ENCODE data around the gene SLC4A1AP.
A peak's percentile ranks its signal among the peaks of the same experiment; 100 is the strongest.
"Not testable (repeated sequence)": the region's sequence is repeated elsewhere in the genome, so short reads cannot be mapped to it uniquely, and the experiment has no call there.

The SLC4A1AP gene

DNA sequence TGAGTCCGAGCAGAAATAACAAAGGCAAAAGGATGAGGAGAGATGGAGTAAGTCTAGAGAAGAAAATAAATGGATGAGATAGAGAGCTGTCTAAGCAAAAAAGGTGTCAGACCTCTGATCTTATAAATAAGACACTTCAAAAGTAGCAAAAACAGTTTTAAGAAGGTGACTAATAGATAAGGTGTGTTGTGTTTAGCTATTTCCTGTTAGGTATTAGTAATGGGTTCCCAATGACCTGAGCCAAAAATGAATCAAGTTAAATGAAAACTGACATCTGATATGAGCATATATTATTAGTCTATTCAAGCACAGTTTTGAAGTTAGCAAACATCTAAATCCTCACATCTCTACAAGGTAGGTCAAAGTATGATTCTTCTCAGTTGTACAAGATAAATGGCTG is 10.9 kb upstream of the SLC4A1AP start:
- no peak for DNase-seq

DNA sequence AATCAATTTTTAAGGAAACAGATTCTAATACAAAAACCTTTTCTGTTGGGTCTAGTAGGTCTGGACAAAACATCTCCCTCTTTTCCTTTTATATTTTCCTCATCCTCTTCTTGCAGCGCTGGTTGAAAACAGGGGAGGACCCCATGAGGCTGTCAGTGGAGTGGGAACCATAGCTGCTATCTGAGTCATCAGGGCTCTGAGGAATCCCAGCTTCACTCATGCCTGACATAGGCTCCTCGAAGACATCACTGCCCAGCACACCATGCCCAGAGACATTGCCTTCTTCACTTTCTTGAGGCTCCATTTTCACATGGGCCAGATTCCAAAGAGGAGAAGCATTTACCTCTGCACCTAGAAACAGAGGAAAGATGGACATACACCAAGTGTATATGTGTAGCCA is 10.3 kb upstream of the SLC4A1AP start:
- DNase-seq: no peak

DNA sequence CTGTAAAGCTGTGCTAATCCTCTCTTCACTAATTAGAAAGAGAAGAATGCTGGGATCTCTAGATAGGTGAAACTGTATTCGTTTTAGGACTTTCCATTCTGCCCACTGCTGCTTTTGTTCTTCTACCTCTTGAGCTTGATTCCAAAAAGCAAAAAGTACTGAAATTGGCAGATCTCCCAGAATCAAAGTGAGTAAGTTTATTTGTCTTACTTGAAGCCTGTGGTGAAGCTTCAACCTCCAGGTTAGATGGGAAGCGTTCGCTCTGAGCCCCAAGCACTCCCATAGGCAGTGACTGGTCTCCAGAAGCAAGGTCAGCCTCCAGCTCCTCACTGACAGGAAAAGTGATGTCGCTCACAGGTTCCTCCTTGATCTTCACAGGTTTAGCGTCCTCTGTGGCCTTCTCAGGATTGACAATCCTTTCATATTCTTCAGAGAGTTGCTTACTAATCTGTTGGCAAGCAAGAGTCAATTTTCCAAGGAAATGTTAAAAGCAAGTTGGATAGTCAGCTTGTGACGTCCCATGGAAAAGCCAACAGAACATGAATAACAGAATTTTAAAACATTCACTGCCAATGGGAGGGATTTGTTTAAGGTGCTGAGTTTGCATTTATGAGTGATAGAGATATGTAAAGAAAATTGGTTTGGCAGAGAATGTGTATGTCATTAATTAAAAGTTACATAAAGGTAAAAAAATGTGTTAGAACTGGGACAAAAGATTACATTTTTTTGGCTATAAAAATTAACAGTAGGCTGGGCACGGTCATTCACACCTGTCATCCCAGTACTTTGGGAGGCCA is 8.3 kb upstream of the SLC4A1AP start:
- DNase-seq: no peak

DNA sequence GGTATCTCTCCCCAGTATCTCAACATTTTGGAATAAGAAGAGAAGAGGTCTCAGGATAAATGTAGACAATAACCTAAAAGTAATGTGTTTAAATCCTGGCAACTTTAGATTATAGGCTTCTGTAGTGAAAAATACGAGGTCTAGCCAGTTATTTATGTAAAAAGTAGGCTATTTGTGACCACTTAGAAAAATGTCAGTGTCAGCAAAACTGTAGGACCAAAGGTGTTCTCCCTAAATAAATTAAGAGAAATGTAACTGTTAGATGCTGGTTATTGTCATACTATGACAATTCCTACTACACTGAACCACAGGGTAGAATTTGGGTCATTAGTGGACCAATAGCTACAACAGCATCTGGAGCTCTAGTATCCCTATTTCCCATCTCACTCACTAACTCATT is 2.3 kb upstream of the SLC4A1AP start:
- no peak for DNase-seq

DNA sequence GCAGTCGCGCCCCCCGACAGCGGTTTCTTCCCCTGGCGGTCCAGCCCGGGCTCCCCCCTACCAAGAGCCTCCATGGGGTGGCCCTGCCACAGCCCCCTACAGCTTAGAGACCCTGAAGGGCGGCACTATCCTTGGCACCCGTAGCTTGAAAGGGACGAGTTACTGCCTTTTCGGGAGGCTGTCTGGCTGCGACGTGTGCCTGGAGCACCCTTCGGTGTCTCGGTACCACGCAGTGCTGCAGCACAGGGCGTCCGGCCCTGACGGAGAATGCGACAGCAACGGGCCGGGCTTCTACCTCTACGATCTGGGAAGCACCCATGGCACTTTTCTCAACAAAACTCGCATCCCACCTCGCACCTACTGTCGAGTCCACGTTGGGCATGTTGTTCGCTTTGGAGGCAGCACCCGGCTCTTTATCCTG is 475 bp downstream of the SLC4A1AP start:
- peak in 1 of 2 experiments; percentile 5 for DNase-seq

DNA sequence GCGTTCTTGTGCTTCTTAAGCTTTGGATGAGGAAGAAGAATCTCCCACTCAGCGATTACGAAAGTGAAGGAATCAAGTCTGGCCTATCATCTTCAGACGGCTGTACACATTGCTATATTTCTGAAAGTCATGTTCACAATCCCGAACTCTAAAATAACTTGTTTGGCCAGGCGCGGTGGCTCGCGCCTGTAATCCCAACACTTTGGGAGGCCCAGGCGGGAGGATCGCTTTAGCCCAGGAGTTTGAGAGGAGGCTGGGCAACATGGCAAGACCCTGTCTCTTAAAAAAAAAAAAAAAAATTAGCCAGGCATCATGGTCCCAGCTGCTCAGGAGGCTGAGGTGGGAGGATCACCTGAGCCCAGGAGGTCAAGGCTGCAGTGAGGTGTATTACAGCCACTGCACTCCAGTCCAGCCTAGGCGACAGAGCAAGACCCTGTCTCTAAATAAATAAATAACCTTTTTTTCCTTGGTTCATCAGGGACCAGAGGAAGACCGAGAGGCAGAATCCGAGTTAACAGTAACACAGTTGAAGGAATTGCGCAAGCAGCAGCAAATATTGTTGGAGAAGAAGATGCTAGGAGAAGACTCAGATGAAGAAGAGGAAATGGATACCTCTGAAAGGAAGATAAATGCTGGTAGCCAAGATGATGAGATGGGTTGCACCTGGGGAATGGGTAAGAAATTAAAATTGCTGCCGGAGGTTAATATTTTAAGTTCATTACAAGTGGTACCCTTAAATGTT is 1.1 kb downstream of the SLC4A1AP start:
- DNase-seq: no peak

DNA sequence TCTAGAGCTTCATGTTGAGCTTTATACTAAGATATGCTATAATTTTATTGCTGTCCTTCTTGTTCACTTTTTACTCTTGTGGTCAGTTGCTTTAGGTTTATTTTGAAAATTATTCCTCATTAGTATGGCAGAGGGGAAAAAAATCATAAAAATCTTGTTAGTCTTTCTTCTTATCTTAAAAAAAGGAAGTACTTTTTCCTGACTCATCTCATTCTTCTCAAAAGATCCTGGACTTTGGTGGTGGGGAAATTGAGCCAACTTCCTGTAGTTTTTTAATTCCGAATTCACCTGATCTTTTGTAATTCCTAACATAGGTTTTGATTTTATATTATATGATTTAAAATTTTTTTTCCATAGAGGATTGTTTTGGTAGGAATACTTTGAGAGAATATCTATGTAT is 3.8 kb downstream of the SLC4A1AP start:
- DNase-seq: no peak

DNA sequence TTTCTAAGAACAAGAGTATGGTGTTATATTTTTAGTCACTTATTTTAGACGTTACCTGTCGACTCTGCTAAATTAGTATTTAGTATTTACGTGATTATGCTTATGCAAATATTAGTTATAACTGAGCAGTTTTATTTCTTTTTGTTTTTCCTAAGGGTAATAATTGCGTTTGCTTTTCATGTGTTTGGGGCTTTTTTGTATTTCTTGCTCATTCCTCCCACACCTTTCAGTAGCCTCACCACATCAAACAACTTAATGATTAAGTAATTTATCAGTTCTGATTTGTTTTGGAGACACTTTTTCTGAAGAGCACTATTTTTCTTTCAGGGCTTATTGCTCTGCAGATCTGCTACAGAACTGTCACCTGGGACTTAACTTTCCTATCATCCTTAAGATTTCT is 7.5 kb downstream of the SLC4A1AP start:
- DNase-seq: no peak

DNA sequence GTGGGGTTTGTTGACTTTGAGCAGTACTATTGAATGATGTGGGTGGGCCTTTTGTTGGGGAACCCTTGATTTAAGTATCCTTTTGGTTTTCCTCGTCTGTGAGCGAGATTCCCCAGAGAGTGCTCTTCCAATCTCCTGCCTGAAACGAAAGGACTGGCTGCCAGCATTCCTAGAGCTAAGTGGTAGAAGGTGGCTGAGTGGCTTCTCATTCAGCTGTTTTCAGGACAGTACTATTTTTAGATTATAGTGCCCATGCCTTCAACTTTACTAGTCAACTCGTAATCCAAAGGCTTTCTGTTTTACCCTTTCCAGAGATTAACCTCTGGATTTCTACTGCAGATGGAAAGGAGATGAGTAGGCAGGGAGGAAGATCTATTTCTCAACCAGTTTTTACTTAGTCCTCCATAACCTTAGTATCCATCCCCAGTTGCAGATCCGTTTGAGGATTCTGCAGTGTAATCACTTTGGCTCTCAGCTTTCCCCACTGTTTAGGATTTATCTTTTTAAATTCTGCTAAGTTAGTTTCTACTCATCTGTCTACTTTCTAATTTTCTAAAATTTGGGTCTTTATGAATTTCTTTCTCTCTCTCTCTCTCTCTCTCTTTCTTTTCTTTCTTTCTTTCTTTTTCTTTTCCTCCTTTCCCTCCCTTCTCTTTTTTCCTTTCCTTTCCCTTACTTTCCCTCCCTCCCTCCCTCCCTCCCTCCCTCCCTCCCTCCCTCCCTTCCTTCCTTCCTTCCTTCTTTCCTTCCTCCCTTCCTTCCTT is 9.2 kb downstream of the SLC4A1AP start:
- no peak for DNase-seq

DNA sequence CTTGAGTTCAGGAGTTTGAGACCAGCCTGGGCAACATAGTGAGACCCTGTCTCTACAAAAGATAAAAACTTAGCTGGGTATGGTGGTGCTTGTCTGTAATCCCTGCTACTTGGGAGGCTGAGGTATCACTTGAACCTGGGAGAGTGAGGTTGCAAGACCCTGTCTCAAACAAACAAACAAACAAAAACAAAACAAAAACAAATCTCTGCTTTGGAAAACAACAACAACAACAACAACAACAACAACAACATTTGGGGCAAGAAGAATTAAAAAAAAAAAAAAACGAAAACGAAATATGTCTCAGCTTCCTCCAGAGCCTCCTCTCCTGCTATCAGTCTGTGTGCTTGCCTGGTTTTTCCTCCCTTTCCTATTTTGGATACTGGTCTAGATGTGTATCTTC is 16.9 kb downstream of the SLC4A1AP start:
- no peak for DNase-seq

DNA sequence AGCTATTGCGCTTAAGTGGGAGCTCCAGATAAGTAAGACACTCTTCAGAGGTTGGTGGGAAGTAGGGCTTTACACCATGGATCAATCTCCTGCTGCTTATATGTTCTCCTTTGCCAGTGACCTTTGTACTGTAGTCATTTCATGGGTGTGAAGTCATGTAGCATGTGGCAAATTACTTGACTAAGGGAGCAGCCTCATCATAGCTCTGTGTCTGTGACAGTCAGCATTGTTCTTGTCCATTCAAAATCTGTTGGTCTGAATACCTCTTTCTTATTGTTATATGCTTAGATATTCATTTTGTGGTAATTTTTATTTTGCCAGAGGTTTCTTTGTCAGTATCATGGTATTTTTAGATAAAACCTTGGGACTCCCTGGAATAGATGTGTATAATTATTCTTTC is 18.2 kb downstream of the SLC4A1AP start:
- DNase-seq: no peak

DNA sequence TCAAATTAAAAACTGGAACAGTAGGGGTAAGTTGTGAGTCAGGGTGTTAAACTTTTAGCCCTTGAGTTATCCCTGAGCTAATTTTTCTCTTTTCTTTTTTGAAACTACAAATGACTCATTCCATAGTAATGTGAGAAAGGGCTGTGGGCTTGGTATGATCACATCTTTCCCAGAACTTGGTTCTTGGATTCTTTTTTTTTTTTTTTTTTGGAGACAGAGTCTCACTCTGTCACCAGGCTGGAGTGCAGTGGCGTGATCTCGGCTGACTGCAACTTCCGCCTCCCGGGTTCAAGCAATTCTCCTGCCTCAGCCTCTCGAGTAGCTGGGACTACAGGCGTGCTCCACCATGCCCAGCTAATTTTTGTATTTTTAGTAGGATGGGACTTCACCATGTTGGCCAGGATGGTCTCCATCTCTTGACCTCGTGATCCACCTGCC is 18.7 kb downstream of the SLC4A1AP start:
- DNase-seq: not testable (repeated sequence)

DNA sequence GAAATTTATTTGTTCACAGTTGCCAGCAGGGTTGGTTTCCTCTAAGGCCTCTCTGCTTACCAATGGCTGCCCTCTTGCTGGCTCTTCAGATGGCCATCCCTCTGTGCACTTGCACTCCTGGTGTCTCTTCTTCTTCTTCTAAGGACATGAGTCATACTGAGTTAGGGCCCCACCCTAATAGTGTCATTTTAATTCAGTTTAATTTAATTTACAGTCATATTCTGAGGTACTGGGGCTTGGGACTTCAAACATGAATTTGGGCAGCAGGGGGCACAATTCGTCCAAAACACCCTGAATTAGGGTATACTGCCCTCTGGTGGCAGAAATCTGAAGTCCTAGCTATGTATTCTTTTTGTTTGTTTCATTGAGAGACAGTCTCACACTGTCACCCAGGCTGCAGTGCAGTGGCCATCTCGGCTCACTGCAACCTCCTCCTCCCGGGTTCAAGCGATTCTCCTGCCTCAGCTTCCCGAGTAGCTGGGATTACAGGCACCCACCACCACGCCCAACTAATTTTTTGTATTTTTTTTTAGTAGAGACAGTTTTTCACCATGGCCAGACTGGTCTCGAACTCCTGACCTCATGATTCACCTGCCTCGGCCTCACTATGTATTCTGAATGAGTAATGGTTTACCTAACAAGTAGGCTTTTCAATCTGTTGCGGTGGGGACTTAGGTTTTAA is 19.8 kb downstream of the SLC4A1AP start:
- peak; percentile 73 to 74 for DNase-seq

DNA sequence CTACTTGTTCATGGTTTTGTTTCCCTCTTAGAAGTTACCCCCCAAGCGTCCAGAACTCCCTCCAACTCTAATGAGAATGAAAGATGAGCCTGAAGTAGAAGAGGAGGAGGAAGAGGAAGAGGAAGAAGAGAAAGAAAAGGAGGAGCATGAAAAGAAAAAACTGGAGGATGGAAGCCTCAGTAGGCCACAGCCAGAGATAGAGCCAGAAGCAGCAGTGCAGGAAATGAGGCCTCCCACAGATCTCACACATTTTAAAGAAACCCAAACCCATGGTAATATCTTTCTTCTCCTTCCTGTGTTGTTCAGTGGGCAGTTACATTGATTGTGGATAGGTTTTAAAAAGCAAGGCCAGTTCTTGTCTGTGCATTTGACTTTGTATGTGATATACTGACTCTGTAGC is 21.3 kb downstream of the SLC4A1AP start:
- not testable (repeated sequence) for DNase-seq

DNA sequence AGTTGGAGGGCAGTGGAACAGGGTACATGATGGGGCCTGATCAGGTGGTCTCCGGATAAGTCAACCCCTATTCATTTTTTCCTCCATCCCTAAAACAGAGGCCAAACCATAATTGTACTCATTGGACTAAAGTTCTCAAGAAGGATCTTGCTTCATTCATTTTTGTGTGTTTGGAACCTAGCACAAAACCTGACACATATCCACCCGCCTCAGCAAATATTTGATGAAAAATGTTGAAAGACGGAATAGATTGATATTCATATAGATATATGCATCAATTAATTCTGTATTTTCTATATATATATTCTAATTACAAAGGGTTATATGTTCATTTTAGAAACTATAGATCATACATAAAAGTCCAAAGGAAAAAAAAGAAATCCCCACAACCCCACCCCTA is 21.9 kb downstream of the SLC4A1AP start:
- DNase-seq: no peak

DNA sequence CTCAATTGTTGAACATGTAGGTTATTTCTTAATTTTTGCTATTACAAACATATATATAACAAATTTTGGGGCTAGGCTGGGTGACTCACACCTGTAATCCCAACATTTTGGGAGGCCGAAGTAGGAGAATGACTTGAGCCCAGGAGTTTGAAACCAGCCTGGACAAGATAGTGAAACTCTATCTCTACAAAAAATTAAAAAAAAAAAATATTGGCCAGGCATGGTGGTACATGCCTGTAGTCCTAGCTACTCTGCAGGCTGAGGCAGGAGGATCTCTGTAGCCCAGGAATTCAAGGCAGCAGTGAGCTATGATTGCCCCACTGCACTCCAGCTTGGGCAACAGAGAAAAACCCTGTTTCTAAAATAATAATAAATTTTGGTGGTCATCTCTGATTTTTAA is 23.5 kb downstream of the SLC4A1AP start:
- no peak for DNase-seq

DNA sequence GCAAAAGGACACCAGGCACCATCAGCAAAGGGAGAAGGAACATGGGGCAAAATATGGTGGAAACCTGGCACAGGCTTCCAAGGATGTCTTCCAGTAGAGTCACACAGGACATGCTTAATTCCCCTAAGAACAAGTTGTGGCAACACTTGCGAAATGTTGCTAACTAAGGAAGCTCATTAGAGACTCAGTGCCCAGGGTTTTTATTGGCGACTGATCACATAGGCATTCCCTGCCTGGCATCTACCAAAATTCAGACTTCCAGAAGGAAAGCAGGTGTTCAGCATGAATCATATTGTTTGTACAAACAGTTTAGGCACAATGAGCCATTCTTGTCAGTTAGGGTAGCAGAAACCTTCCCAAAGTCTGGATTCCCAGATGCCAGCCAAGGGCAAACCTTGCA is 25.7 kb downstream of the SLC4A1AP start:
- DNase-seq: no peak

DNA sequence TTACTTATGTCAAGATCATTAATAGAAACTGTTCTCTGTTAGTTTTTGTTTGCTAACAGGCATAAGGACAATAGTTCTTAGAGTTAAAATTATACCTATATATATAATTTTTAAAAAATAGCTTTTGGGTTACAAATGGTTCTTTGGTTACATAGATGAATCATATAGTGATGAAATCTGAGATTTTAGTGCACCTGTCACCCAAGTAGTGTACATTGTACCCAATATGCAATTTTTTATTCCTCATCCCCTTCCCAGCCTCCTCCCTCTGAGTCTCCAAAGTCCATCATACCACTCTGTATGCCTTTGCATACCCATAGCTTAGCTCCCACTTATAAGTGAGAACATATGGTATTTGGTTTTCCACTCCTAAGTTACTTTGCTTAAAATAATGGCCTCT is 26.4 kb downstream of the SLC4A1AP start:
- no peak for DNase-seq

DNA sequence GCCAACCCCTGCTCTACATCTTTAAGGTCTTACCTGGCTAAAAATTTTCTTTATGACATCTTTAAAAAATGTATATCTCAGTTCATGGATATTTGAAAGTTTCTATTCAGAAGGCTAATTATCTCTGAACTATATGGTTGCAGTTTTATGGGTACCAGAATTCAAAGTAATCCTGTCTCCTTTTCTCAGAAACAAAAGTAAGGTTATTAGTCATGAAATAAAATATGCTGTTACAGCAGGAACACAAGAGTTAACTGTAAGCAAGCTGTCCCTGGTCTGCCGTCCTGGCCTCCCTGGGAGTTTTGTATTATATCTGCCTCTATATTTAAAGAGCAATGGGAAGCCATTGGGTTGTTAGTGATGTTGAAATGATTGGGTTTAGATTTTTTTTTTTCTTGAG is 34.0 kb downstream of the SLC4A1AP start:
- DNase-seq: no peak

DNA sequence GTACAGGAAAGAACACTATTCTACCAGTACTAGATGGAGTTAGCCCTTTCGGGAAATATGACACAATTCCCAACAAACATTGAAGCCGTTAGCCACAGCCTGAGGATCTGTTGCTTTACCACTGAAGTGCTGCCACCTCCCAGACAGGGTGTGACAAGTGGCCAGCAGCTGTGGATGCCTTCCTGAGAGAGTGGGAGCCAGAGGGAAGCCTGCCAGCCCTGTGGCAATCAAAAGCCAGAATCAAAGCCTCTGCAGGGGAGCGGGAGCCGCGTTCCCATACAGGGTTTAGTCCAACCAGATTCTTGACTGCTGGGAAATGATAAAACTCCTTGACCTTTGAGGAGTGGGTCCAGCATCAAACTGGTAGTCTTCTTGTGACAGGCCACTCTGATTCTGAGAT is 38.0 kb downstream of the SLC4A1AP start:
- no peak for DNase-seq

DNA sequence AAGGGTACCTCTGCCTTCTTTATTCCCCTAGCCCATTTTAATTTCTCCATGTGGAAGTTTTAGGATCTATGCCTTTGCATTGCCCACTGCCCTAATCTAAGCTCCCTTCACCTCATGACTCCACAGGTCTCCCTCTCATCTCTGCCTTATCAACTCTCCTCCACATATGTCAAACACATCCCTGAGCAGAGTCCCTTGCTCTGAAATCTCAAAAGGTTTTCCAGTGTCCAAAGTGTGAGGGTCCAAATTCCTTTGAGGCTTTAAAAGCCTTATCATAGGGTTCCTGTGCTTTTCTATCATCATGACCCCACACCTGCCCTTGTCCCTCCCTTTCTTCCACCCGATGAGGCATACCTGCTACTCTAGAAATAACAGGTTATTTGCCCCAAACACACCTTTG is 38.6 kb downstream of the SLC4A1AP start:
- no peak for DNase-seq

DNA sequence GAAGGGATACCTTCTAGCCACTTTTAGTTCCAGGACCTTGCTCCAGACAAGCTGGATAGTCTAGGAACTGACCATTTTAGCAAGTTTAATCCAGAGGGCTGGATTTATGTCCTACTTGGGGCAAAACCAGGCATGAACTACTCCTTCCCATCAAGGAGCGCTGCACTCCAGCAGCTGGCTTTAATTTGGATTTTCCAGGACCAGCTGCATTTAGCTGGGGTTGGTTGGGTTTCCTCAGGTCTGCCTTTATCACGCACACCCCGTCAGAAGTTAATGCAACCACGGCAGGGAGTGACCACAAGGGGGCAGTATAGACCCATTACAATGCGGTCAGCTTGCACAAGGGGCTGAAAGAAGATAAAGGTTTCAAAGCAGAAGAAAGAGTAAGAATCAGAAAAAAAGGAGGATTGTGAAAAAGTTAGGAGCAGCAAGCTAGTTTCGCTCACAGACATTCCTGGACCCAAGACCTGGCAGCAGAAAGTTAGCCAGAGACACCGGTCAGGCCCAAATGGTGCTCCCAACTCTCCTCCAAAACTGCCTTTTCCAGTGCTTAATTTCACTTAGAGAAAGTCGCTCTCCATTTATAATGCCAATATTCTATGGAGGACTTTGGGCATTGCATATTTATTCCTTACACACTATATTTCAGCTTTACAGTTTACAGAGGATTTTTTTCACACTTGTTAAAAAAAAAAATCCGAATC is 40.1 kb downstream of the SLC4A1AP start:
- DNase-seq: peak; percentile 76 to 81
